Stimulated activated CD8-positive, alpha-beta memory T cell treated with anti-CD3 and anti-CD28 coated beads, Interleukin-7, amount 100 ng/mL, for 48 hours (primary cell): Measurements from ENCODE around the gene ZNF322.
"Not testable (repeated sequence)": the region's sequence is repeated elsewhere in the genome, so short reads cannot be mapped to it uniquely, and the experiment has no call there.

Experiments used
- DNase-seq, 2 donors: peaks; one replicate each; pipeline ENCODE4 v3.0.0-alpha.2; 2020; ENCODE audit warnings: low read depth in 1 of 2; ENCODE audit errors: extremely low read depth in 1 of 2

The ZNF322 gene

DNA sequence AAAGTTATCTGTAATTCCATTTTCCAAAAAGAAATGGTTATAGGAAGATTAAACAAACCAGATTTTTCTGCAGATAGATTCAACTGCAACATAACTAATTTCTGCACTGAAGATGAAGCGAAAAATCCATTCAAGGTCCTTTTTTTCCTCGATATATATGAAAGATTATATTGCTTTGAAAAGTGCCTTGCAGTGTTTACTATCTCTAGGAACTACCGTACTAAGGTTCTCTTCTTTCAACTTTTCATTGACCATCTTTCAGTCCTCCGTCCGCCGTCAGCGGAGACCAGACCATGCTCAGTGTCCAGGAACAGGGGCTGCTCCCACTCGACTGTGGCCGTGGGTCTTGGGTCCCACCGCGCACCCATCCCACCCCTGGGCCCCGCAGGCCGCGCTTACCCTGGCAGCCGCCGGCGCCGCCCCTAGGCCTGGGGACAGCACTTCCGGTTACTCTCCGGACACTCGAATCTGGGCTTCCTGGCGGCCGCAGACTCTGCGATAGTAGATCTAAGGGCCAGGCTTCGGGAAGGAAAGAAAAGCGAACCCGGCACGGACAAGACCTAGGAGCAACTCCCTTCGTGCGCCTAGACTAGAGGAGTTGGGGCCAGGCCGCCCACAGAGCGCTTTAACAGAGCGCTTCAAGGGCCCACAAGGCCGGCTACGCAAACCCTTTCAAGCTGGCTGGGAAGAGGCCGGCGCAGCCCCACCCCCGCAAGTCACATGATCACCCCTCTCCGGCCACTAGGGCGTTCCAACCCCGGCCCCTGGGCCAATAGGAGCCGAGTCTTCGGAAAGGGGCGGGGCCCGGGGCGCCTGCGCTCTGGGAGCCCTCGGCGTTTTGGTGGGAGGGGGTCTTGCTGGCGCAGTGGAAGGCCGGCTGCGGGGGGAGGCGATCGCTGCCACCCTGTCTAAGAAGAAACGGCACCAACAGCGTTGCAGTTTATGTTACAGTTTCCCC is at the start of gene ZNF322:
ZNF322 (minus strand) TSS at position 705 of the 958 bp plus-strand sequence. CDS start 21,193 bp downstream, outside the sequence.
- DNase-seq = peak; percentile 82 to 89

- not testable (repeated sequence) for DNase-seq
Measured at GRCh38 chr6:26705780-26706179, 46.2 kb upstream of the ZNF322 start.

GRCh38 chr6:26705352-26705751 is 45.8 kb upstream of the ZNF322 start:
- not testable (repeated sequence) for DNase-seq

- not testable (repeated sequence) for DNase-seq
Measured at GRCh38 chr6:26701023-26701747, 41.6 kb upstream of the ZNF322 start.

- DNase-seq = not testable (repeated sequence)
Measured at GRCh38 chr6:26697496-26697895, 38.0 kb upstream of the ZNF322 start.

- not testable (repeated sequence) for DNase-seq
Measured at GRCh38 chr6:26689324-26689947, 29.9 kb upstream of the ZNF322 start.

GRCh38 chr6:26682435-26683042 is 23.0 kb upstream of the ZNF322 start:
- not testable (repeated sequence) for DNase-seq

GRCh38 chr6:26673287-26673686 is 13.7 kb upstream of the ZNF322 start:
- not testable (repeated sequence) for DNase-seq

- not testable (repeated sequence) for DNase-seq
Measured at GRCh38 chr6:26670558-26670957, 11.0 kb upstream of the ZNF322 start.

DNA sequence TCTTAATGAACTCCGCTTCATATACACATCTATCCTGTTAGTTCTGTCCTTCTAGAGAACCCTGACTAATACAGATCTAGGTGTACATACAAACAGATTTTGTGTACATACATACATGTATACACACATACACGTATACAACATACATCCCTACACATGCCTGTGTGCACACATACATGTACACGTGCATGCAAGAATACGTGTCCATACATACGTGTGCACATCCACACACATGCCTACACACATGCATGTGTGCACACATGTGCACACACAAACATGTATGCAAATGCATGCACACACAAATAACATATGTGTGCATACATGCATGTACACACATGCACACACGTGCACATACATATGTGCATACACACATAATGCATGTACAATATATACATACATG is 10.5 kb upstream of the ZNF322 start:
- DNase-seq = not testable (repeated sequence)

DNA sequence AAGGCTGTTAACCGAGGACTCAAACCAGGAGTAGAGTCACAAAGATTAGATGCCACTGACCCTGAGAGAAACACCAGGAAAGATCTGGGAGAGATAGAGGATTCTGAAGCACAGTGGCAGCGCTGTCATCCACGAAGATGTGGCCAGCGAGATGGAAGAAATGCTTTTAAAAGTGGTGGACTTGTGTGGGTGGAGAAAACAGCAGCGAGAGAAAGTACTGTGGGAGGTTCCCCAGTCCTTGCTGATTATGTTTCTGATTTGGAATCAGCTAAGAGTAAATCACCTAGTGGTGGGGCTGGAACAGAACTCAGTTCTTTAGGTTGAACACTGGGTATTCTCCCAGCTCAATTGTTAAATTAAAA is 435 bp upstream of the ZNF322 start:
- DNase-seq = no peak

DNA sequence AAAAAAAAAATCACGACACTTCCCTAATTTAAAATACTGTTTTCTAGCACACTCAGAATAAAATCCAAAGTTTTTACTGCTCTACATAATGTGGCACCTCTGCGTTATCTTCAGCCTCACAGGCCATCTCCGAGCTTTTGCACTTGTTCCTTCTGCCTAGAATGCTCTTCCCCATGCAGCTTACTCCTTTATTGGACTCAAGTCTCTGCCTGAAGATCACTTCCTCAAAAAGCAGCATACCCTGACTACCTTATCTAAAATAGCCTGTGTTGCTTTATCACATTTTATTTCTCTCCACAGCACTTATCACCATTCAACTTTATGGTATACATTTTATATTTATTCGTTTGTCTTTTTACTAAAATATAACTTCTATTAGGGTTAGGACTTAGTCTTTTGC is 2.3 kb downstream of the ZNF322 start:
- DNase-seq = no peak

GRCh38 chr6:26653007-26653406 is 6.5 kb downstream of the ZNF322 start:
- no peak for DNase-seq

- no peak for DNase-seq
Measured at GRCh38 chr6:26651133-26651781, 8.3 kb downstream of the ZNF322 start.

DNA sequence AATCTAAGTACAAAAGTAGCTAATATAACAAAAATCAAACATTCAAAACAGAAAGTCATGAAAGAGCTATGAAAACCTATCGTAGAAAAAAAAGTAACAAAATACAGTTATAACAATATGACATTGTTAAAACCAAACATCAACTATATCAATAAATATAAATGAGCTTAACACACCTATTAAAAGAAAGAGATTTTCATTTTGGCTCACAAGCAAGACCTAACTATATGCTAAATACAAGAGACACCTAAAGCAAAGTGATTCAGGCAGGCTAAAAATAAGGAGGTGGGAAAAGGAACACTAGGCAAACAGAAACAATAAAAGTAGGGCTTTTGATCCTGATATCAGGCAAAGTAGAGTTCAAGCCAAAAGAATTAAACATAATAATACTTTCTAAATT is 13.5 kb downstream of the ZNF322 start:
- DNase-seq = no peak

DNA sequence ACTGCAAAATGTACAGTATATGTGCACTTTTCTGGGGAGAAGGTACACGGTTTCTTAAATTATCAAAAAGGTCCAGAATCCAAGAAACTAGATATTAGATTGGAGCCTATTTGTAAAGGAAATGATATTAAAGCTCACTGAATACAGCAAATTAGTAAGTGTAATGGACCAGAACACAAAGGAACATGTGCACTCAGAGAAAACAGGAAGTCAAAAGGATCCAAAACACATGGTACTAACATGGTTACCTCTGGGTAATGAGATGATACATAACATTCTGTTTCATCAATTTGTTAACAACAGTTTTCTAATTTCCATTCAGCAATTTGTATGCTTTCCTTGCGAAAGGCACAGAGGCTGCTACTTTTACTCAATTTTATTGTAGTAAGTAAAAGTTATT is 18.7 kb downstream of the ZNF322 start:
- DNase-seq = no peak

DNA sequence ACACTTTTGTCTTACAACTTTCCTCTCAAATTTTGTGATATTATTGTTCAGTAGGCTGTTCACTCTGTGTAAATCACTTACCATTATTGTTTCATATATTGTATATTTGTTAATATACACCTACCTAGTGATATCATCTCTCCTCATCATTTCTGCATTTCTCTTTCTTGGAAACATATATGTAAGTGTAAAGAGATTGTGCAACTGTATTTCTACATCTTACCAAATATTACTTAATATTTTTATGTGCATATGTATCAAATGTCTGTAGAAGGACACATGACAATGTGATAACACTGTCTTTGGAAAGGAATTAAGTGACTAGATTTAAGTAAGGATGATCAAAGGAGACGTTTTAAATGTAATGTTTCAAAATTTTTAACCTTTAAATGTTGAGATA is 30.2 kb downstream of the ZNF322 start:
- no peak for DNase-seq

GRCh38 chr6:26627843-26628242 is 31.7 kb downstream of the ZNF322 start:
- DNase-seq = no peak

- DNase-seq = no peak
Measured at GRCh38 chr6:26624557-26624956, 35.0 kb downstream of the ZNF322 start.

- no peak for DNase-seq
Measured at GRCh38 chr6:26623339-26623859, 36.1 kb downstream of the ZNF322 start.
